Measurements from ENCODE around the gene ANAPC13. TPM values are rescaled to one million over a fixed set of nuclear protein-coding genes. Genes with fewer than 3 reads are reported as not detected.

The ANAPC13 gene
- total and polyA plus RNA-seq, 2 of the 13 experiments (the other 11 are each of a cell fraction or from before 2014, with no cell fraction given) = 48.7 to 69.1 TPM

GRCh38 chr3:134504132-134504531 lies 18.3 kb upstream of the ANAPC13 start:
- in situ Hi-C loops (cut with HindIII; ENCODE audit: extremely low pct_ligation_motif_present, low pct_unique_long_range_greater_than_20kb) = no loop called here
- no TSS peak for BruUV-seq (replicated peaks)

More at GRCh38 chr3:134504132-134504531, 18.3 kb upstream of the ANAPC13 start:
- Histone ChIP-seq H3K4me1 (ENCODE audit: insufficient read depth, low read length) (no peaks in the 10 kb centered on the region), H3K4me2 (ENCODE audit: low read depth, low read length) (no peak overlapping the region), H3K79me2 (ENCODE audit: insufficient read depth, low read length) (peaks cover 27% of the 10 kb centered on the region), H3K27me3 (ENCODE audit: control insufficient read depth in 1 of 2, insufficient read depth in 2 of 2, low read length in 2 of 2) (no peaks in the 10 kb centered on the region), H3K4me3 (replicated peaks in 1 of 3; ENCODE audit: insufficient read depth in 1 of 3, low read depth in 2 of 3, low read length in 3 of 3) (no peak overlapping the region), H4K20me1 (ENCODE audit: insufficient read depth, low read length) (no peaks in the 10 kb centered on the region), H3K27ac (ENCODE audit: extremely low read length, insufficient read depth, low read length) (no peak overlapping the region), H3K9me3 (ENCODE audit: low read length) (peaks cover 10% of the 10 kb centered on the region; the same call in 1 of the 2 replicates), H3K9ac (ENCODE audit: insufficient read depth, low read depth, low read length) (no peak overlapping the region), H3K36me3 (replicated peaks in 1 of 2; ENCODE audit: control insufficient read depth in 1 of 2, insufficient read depth in 2 of 2, low read length in 2 of 2) (peaks cover 0 to 4% of the 10 kb centered on the region in 2 experiments; a peak in 2 of 5 replicates), H2AFZ (ENCODE audit: low read length) (no peak overlapping the region)
- WGBS (ENCODE audit: low lambda C conversion rate) = 99% methylated on average over 2 of the region's 3 CpGs
- POLR2A ChIA-PET = no interaction called here
- no peak for ATAC-seq
- intact Hi-C loops (cut with micrococcal nuclease; ENCODE audit: unreplicated experiment) = no loop called here
- DNase-seq (ENCODE audit: low spot score) = no peak
- TF ChIP-seq KLF12 (CRISPR knock-in tag; IDR thresholded peaks at IDR 0.05; ENCODE audit: borderline replicate concordance) = no peak
- TF ChIP-seq ISL2 (CRISPR knock-in tag; IDR thresholded peaks at IDR 0.05) = no peak
- TF ChIP-seq ZNF260 (CRISPR knock-in tag; IDR thresholded peaks at IDR 0.05; ENCODE audit: borderline replicate concordance, low read depth) = no peak
- TF ChIP-seq, protein P1, sequence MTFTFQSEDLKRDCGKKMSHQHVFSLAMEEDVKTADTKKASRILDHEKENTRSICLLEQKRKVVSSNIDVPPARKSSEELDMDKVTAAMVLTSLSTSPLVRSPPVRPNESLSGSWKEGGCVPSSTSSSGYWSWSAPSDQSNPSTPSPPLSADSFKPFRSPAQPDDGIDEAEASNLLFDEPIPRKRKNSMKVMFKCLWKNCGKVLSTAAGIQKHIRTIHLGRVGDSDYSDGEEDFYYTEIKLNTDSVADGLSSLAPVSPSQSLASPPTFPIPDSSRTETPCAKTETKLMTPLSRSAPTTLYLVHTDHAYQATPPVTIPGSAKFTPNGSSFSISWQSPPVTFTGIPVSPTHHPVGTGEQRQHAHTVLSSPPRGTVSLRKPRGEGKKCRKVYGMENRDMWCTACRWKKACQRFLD (CRISPR knock-in tag; IDR thresholded peaks at IDR 0.05; ENCODE audit: borderline replicate concordance) = no peak
- TF ChIP-seq NKX3-1 (CRISPR knock-in tag; IDR thresholded peaks at IDR 0.05) = no peak
- TF ChIP-seq, protein P2, sequence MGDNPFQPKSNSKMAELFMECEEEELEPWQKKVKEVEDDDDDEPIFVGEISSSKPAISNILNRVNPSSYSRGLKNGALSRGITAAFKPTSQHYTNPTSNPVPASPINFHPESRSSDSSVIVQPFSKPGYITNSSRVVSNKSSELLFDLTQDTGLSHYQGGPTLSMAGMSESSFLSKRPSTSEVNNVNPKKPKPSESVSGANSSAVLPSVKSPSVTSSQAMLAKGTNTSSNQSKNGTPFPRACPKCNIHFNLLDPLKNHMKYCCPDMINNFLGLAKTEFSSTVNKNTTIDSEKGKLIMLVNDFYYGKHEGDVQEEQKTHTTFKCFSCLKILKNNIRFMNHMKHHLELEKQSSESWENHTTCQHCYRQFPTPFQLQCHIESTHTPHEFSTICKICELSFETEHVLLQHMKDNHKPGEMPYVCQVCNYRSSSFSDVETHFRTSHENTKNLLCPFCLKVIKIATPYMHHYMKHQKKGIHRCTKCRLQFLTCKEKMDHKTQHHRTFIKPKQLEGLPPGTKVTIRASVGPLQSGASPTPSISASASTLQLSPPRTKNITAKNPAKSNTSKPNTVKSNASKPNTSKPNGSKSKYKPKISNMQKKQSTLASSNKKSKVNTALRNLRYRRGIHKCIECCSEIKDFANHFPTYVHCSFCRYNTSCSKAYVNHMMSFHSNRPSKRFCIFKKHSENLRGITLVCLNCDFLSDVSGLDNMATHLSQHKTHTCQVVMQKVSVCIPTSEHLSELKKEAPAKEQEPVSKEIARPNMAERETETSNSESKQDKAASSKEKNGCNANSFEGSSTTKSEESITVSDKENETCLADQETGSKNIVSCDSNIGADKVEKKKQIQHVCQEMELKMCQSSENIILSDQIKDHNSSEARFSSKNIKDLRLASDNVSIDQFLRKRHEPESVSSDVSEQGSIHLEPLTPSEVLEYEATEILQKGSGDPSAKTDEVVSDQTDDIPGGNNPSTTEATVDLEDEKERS (CRISPR knock-in tag; IDR thresholded peaks at IDR 0.05) = no peak
- no peak for TF ChIP-seq NR3C1 (CRISPR knock-in tag; IDR thresholded peaks at IDR 0.05)
- TF ChIP-seq ZNF383 (CRISPR knock-in tag; IDR thresholded peaks at IDR 0.05; ENCODE audit: borderline replicate concordance) = no peak
- TF ChIP-seq ARID2 (CRISPR knock-in tag; IDR thresholded peaks at IDR 0.05; ENCODE audit: borderline replicate concordance) = no peak
- TF ChIP-seq RBM22 (optimal IDR thresholded peaks at IDR 0.05; ENCODE audit: low read length) = no peak
- no peak for TF ChIP-seq HIVEP1 (CRISPR knock-in tag; IDR thresholded peaks at IDR 0.05)
- TF ChIP-seq ZNF12 (CRISPR knock-in tag; IDR thresholded peaks at IDR 0.05) = no peak
- TF ChIP-seq ZNF333 (CRISPR knock-in tag; IDR thresholded peaks at IDR 0.05; ENCODE audit: borderline replicate concordance) = no peak
- TF ChIP-seq SALL1 (CRISPR knock-in tag; IDR thresholded peaks at IDR 0.05) = no peak
- TF ChIP-seq FOXK2 (IDR thresholded peaks at IDR 0.05) = no peak
- TF ChIP-seq ZNF816 (CRISPR knock-in tag; IDR thresholded peaks at IDR 0.05; ENCODE audit: borderline replicate concordance) = no peak
- no peak for TF ChIP-seq HNRNPUL1 (IDR thresholded peaks at IDR 0.05; ENCODE audit: low read depth, low read length)
- TF ChIP-seq, protein P3, sequence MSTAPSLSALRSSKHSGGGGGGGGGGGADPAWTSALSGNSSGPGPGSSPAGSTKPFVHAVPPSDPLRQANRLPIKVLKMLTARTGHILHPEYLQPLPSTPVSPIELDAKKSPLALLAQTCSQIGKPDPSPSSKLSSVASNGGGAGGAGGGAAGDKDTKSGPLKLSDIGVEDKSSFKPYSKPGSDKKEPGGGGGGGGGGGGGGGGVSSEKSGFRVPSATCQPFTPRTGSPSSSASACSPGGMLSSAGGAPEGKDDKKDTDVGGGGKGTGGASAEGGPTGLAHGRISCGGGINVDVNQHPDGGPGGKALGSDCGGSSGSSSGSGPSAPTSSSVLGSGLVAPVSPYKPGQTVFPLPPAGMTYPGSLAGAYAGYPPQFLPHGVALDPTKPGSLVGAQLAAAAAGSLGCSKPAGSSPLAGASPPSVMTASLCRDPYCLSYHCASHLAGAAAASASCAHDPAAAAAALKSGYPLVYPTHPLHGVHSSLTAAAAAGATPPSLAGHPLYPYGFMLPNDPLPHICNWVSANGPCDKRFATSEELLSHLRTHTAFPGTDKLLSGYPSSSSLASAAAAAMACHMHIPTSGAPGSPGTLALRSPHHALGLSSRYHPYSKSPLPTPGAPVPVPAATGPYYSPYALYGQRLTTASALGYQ (CRISPR knock-in tag; IDR thresholded peaks at IDR 0.05) = no peak
- CTCF ChIA-PET (ENCODE audit: low intra/inter-chr PET ratio, low total read pairs) = no interaction called here
- no peak for FAIRE-seq

Measured in HepG2 (cell line).